SW480 (cell line): ENCODE data around the gene ZNF236.
"Not testable (repeated sequence)": the region's sequence is repeated elsewhere in the genome, so short reads cannot be mapped to it uniquely, and the experiment has no call there.

Experiments used
- DNase-seq: peaks from one replicate; pipeline ENCODE4 v3.0.0-alpha.2; 2016; ENCODE audit warnings: low spot score

ZNF236 gene

GRCh38 chr18:77006305-77007175 lies 184.2 kb downstream of the ZNF236 start:
- no peak for DNase-seq

DNA sequence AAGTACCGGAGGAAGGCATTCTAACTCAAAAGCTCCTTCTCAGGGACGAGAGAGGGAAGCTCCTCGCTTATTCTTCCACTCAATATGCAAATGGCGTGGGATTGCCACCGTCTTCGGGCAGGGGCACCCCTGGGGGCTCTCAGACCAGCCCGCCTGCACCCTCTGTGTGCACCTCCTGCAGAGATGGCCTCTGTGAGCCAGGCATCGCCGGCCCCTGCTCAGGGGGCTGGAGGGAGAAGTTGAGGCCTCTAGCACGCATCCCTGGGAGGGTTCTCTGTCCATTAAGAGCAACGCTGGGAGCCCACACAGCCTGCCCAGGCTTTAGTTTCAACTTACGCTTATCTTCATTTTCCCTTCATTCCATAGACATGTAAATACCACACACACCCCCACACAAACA lies 184.9 kb downstream of the ZNF236 start:
- DNase-seq: no peak

DNA sequence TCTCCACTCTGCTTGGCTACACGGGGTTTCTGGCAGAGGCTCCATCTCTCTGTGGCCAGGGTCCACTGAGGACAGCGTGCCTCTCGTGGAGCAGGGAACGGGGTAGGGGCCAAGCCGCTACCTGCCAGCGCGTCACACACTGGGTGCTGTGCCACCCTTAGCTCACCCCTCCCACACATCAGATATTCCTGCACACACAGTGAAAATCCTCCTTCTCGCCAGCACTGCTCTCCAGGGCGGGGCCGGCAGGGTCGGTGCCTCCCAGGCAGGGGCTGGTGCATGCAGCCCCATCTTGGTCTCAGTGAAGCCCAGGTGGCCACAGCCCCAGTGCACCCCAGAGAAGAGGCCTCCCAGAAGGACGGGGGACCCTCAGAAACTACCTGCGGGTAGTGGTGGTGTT lies 185.6 kb downstream of the ZNF236 start:
- DNase-seq: no peak

GRCh38 chr18:77008576-77009315 lies 186.4 kb downstream of the ZNF236 start:
- DNase-seq: no peak

- no peak for DNase-seq
Measured at GRCh38 chr18:77009675-77010074, 187.3 kb downstream of the ZNF236 start.

DNA sequence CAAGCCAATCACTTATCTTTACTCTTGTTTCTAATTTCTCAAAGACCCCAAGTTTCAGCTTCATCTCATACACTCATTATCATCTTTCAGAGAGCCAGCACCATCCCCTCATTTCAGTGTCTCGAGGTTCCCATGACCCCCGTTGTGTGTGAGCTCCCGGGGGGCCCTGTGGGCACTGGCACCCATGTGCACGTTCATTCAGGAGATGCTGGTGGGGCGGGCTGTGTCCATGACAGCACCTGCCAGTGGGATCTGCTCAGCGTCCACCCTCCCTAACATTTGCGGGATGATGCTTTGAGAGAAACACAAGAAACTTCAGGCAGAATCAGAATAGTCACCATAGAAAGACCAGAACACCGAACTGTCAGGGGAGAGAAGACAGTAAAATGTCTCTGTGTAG lies 189.8 kb downstream of the ZNF236 start:
- DNase-seq: no peak

- DNase-seq: no peak
Measured at GRCh38 chr18:77012806-77013541, 190.6 kb downstream of the ZNF236 start.

- no peak for DNase-seq
Measured at GRCh38 chr18:77013811-77014521, 191.6 kb downstream of the ZNF236 start.

DNA sequence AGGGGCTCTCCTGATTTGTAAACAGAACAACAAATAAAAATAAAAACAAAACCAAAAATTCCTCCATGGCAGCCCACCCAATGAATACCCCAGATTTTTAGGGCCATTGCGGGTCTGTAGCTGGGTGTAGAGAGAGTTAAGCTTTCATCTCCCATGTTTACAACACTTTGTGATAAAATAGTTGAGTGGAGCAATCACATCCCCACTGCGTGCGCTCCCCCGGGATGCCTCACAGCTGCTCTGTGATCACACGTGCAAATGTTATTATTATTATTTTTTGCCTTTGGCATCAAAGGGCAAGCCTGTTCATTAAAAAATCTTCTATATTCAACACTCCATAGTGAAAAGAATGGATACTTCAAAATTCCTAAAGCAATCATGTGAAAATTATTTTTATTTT lies 192.2 kb downstream of the ZNF236 start:
- no peak for DNase-seq

DNA sequence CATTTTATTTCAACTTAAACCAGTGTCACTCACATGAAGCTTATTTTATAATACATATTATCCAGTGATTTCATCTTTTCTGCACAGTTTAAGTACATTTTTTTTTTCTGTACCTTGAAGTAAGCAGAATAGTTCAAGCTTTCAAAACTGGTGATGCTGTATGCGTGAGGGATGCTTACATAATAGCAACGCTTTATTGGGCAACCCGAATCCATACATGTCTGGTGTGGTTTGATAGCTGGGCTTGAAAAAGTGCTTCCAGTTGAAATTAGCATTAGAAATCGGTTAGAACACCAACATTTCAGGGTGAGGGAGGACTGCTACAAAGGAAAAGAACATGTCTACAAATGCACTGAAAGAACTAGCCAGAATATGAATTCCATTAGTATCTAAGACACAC lies 192.8 kb downstream of the ZNF236 start:
- DNase-seq: no peak

DNA sequence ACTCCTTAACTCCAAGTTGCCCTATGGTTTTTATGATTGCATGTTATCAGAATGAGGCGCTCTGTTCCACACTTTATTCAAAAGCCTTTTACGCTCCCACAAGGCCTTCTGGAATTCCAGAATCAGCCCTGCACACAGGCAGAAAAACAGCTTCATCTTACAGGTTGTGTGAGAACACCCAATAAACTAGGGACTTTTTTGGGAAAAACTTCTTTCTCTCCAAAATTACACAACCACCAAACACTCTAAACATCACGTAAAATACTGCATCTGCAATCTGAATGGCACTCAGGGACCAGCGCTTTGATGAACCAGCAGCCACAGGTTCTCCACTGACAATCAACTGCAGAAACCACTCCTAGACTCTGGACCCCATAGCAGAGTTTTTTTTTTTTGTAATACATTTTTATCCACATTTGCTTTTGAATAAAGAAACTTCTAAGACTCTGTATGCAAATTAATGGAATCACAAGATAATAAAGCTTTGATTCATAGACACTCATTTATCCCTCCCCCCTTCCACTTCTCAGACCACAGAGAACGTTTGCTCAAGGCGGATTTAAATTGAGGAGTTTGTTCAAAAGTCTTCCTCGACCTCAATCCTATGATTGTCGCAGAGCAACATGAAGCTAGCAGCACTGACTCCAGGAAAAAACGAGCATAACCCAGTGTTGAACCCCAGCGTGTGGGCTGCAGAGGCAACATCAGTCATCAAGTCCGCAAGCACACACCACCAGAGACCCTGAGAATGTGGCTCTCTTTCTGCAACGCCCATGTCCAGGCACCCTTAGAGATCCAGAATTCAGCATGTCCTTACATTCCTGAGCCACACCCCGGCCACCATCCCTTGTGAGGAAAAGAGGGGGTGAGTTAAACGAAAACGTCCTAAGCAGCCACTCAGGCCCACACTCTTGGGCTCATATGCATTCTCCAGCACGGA lies 193.7 kb downstream of the ZNF236 start:
- no peak for DNase-seq

DNA sequence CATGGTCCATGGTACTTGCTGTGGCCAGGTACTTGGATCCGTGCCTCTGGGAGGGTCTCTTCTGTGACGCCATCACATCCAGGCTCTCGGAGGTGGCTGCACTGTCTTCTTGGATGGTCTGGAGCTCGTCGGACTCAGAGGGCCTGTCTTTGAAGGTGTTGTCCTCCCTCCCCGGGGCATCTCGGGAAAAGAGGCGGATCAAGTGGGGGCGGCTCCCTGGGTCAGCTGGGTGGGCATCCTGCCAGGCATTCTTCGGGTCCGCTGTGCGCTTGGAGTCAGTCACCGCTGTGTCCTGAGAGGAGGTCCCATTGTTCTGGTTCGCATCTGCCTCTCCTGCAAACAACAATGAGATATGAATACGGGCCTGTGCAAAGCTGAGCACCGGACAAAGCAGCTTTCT lies 194.6 kb downstream of the ZNF236 start:
- DNase-seq: no peak

DNA sequence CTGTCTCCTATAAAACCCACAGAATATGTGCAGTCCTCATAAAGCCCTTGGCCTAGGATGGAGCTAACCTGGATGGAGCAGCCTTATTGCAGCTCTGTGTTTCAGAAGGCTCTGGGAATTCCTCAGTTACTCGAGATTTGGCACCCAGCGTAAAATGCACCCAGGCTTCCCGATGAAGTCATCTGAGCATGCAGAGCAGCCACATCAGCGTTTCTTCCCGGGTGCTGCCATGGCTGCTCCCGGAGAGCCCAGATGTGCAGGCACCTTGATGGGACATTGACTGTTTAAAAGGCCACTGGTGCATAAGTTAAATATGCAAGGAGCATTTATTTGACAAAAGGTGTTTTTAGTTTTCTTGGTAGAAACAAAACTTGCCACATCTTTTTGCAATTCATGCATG lies 195.0 kb downstream of the ZNF236 start:
- no peak for DNase-seq

DNA sequence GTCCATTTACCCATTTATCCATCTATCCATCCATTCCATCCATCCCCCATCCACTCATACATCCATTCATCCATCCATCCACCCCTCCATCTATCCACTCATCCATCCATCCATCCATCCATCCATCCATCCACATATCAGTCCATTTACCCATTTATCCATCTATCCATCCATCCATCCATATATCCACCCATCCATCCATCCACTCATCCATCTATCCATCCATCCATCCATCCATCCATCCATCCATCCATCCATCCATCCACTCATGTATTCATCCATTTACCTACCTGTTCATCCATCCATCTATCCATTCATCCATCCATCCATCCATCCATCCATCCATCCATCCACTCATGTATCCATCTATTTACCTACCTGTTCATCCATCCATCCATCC lies 196.3 kb downstream of the ZNF236 start:
- not testable (repeated sequence) for DNase-seq

DNA sequence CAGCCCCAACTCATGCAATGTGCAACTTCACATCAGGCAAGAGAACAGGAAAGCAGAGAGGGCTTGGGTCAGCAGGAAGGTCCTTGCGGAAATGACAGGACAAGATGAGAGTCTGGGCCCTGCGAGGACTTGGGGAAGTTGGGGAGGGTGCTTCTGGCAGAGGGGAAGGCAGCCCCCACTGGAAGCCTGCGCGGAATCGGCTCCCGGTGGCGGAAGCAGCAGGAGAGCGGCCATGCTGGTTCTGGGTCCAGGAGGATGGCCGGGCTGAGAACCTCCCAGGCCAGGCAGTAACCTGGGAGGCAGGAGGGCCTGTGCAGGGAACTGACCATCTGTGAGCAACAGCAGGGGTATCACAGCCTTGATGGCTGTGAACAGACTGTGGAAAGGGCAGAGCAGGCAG lies 197.3 kb downstream of the ZNF236 start:
- no peak for DNase-seq
